GM12873 (cell line): ENCODE data around the gene RPTN.

ENCODE experiments used
- CTCF ChIP-seq: IDR thresholded peaks from 2 replicates; pipeline ENCODE4 v1.5.1; 2012; ENCODE audit warnings: low read depth, mild to moderate bottlenecking, moderate library complexity, low read length, control low read depth; ENCODE audit not compliant: insufficient read depth; ENCODE audit errors: missing control alignments

Gene RPTN

GRCh38 chr1:152115344-152115743 lies 43.7 kb downstream of the RPTN start, which contains the start of gene TCHH:
TCHH (minus strand) TSS chr1:152115444; CDS start chr1:152114080, 1,364 bp downstream.
- TF ChIP-seq CTCF, result no peak

- no peak for TF ChIP-seq CTCF
Measured at GRCh38 chr1:152112885-152113432, 46.1 kb downstream of the RPTN start.

- no peak for TF ChIP-seq CTCF
Measured at GRCh38 chr1:152112101-152112884, 46.7 kb downstream of the RPTN start.

GRCh38 chr1:152111515-152111968 lies 47.5 kb downstream of the RPTN start:
- no peak for TF ChIP-seq CTCF

- TF ChIP-seq CTCF, result no peak
Measured at GRCh38 chr1:152110860-152111514, 48.0 kb downstream of the RPTN start.

GRCh38 chr1:152110365-152110859 lies 48.6 kb downstream of the RPTN start:
- TF ChIP-seq CTCF, result no peak

GRCh38 chr1:152109998-152110294 lies 49.1 kb downstream of the RPTN start:
- no peak for TF ChIP-seq CTCF
